GM19468 (cell line): ENCODE data around the gene EFCAB5.
"Not testable (repeated sequence)": the region's sequence is repeated elsewhere in the genome, so short reads cannot be mapped to it uniquely, and the experiment has no call there.

ENCODE experiments used
- ATAC-seq: cut with Tn5 transposase; IDR thresholded peaks from one replicate; pipeline ENCODE4 v1.9.1; 2021; ENCODE audit warnings: mild to moderate bottlenecking, moderate library complexity, moderate number of reproducible peaks; ENCODE audit not compliant: unreplicated experiment; ENCODE audit errors: extremely low read depth

The EFCAB5 gene

GRCh38 chr17:30087431-30087830, 146.0 kb downstream of the EFCAB5 start:
- not testable (repeated sequence) for ATAC-seq

- ATAC-seq, result no peak
These were observed 149.8 kb downstream of the EFCAB5 start for GRCh38 chr17:30091121-30091670.

GRCh38 chr17:30091771-30092170, 150.3 kb downstream of the EFCAB5 start:
- no peak for ATAC-seq

- no peak for ATAC-seq
These were observed 151.5 kb downstream of the EFCAB5 start for GRCh38 chr17:30092886-30093285.

- ATAC-seq, result no peak
These were observed 152.2 kb downstream of the EFCAB5 start for GRCh38 chr17:30093463-30094147.

- no peak for ATAC-seq
These were observed 154.2 kb downstream of the EFCAB5 start for GRCh38 chr17:30095507-30096244.

- no peak for ATAC-seq
These were observed 160.4 kb downstream of the EFCAB5 start for GRCh38 chr17:30101686-30102390.

GRCh38 chr17:30103921-30104320, 162.5 kb downstream of the EFCAB5 start:
- no peak for ATAC-seq

GRCh38 chr17:30104575-30105339, 163.3 kb downstream of the EFCAB5 start:
- no peak for ATAC-seq

- no peak for ATAC-seq
These were observed 171.4 kb downstream of the EFCAB5 start for GRCh38 chr17:30112794-30113193.

GRCh38 chr17:30113213-30113612, 171.8 kb downstream of the EFCAB5 start:
- ATAC-seq, result no peak

GRCh38 chr17:30116345-30116660, 174.9 kb downstream of the EFCAB5 start:
- no peak for ATAC-seq

GRCh38 chr17:30116661-30117551, 175.5 kb downstream of the EFCAB5 start, which contains the start of gene NSRP1:
Gene NSRP1, plus strand, starts transcription at chr17:30116816. Its CDS starts 28 bp downstream, at chr17:30116844.
- ATAC-seq, result no peak

- no peak for ATAC-seq
These were observed 176.2 kb downstream of the EFCAB5 start for GRCh38 chr17:30117675-30118081.

GRCh38 chr17:30118635-30119034, 177.2 kb downstream of the EFCAB5 start:
- ATAC-seq, result not testable (repeated sequence)

GRCh38 chr17:30124273-30124796, 182.9 kb downstream of the EFCAB5 start:
- no peak for ATAC-seq

GRCh38 chr17:30130121-30130520, 188.7 kb downstream of the EFCAB5 start:
- no peak for ATAC-seq

GRCh38 chr17:30132615-30133014, 191.2 kb downstream of the EFCAB5 start:
- ATAC-seq, result no peak

GRCh38 chr17:30133197-30133596, 191.8 kb downstream of the EFCAB5 start:
- no peak for ATAC-seq
